ENCODE data around the gene ROR1.

DNA sequence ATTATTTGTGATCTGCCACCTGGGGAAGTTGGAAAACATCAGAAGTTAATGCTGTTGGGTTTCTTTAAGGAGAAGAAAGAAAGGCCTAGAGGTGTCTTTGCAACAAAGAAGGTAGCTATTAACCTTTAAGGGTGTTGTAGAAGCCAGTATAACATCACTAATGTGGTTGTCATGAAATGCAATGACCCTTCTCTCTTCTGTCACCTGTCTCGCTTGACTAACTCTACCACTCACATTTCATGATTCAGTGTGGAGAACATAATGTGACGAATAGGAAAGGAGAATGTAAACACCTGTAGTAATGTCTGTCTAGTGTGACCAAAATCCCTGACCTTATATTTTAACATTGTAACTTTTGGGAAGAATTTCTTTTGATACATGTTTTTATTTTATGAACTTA lies 217.9 kb downstream of the ROR1 start:
- TF ChIP-seq CTCF (IDR thresholded peaks at IDR 0.05; ENCODE audit: borderline replicate concordance, extremely low read depth, low read length, poor library complexity, severe bottlenecking) (no peak), EZH2 (IDR thresholded peaks at IDR 0.05; ENCODE audit: borderline replicate concordance, low read depth, low read length, severe bottlenecking) (no peak)
